K562 (cell line): Measurements from ENCODE around the gene ZNF689. TPM values are rescaled to one million over a fixed set of nuclear protein-coding genes. Genes with fewer than 3 reads are reported as not detected.
A peak's percentile ranks its signal among the peaks of the same experiment; 100 is the strongest.

Source experiments
- CBX5 ChIP-seq: IDR thresholded peaks from 2 replicates; pipeline ENCODE4 v1.6.1; 2014; ENCODE audit warnings: low read depth, borderline replicate concordance
- COPS2 ChIP-seq: fragments of 450-650 bp; conservative IDR thresholded peaks from 2 replicates; pipeline ENCODE4 v1.6.1; 2016; ENCODE audit warnings: mild to moderate bottlenecking, moderate library complexity
- EGR1 ChIP-seq: fragments of 450-650 bp; conservative IDR thresholded peaks from 2 replicates; pipeline ENCODE4 v1.6.1; 2017; ENCODE audit warnings: mild to moderate bottlenecking
- ELK3 ChIP-seq: fragments of 450-650 bp; formaldehyde crosslinking; IDR thresholded peaks from 2 replicates; pipeline ENCODE4 v1.4.0; 2020; ENCODE audit warnings: mild to moderate bottlenecking
- FOXK1 ChIP-seq: sonication (generic); formaldehyde crosslinking; IDR thresholded peaks from 2 replicates; pipeline ENCODE4 v1.8.0; 2022; ENCODE audit warnings: missing genetic modification reagents, mild to moderate bottlenecking, borderline replicate concordance
- NFE2 ChIP-seq: IDR thresholded peaks from 2 replicates; pipeline ENCODE4 v1.6.1; 2014; ENCODE audit warnings: antibody characterized with exemption, low read depth
- NR2F6 ChIP-seq: fragments of 450-650 bp; formaldehyde crosslinking; IDR thresholded peaks from 2 replicates; pipeline ENCODE4 v1.4.0; 2020; ENCODE audit warnings: mild to moderate bottlenecking
- PCBP2 ChIP-seq: fragments of 200-400 bp; formaldehyde crosslinking; IDR thresholded peaks from 2 replicates; pipeline ENCODE4 v1.6.1; 2018; ENCODE audit warnings: low read length, low read depth, mild to moderate bottlenecking, moderate library complexity; ENCODE audit not compliant: poor library complexity, severe bottlenecking
- PYGO2 ChIP-seq: fragments of 450-650 bp; IDR thresholded peaks from 2 replicates; pipeline ENCODE4 v1.6.1; 2016; ENCODE audit warnings: mild to moderate bottlenecking, missing genetic modification characterization, moderate library complexity, missing compliant biosample characterization
- RBM17 ChIP-seq: fragments of 200-400 bp; formaldehyde crosslinking; IDR thresholded peaks from 2 replicates; pipeline ENCODE4 v1.6.1; 2017; ENCODE audit warnings: low read depth, mild to moderate bottlenecking, low read length, borderline replicate concordance
- SIN3B ChIP-seq: fragments of 450-650 bp; IDR thresholded peaks from 2 replicates; pipeline ENCODE4 v1.6.1; 2017; ENCODE audit warnings: low read depth, mild to moderate bottlenecking, moderate library complexity
- TOE1 ChIP-seq, 2 experiments: fragments of 450-650 bp in 1 of 2; sonication (generic) in 1 of 2; formaldehyde crosslinking in 1 of 2; IDR thresholded peaks; 2 replicates each; pipeline versions ENCODE4 v1.7.1 to v1.8.0; 2016 to 2022; ENCODE audit warnings: borderline replicate concordance in 2 of 2, mild to moderate bottlenecking in 2 of 2, antibody characterized with exemption in 1 of 2, inconsistent platforms in 1 of 2, low read depth in 1 of 2, missing genetic modification reagents in 1 of 2, moderate library complexity in 1 of 2
- XRCC4 ChIP-seq: IDR thresholded peaks from one replicate; pipeline ENCODE4 v1.6.1; 2011; ENCODE audit not compliant: insufficient read depth, insufficient read length; ENCODE audit errors: extremely low read depth
- YY1 ChIP-seq, 3 experiments: IDR thresholded peaks; 2 replicates each; pipeline ENCODE4 v1.6.1; 2011; ENCODE audit warnings: low read length in 2 of 3, mild to moderate bottlenecking in 2 of 3, moderate library complexity in 2 of 3, borderline replicate concordance in 1 of 3, control low read depth in 1 of 3, low read depth in 1 of 3; ENCODE audit not compliant: insufficient read depth in 3 of 3, insufficient replicate concordance in 2 of 3, control insufficient read depth in 1 of 3, insufficient read length in 1 of 3; ENCODE audit errors: extremely low read depth in 1 of 3
- ZNF143 ChIP-seq: sonication (generic); formaldehyde crosslinking; IDR thresholded peaks from 2 replicates; pipeline ENCODE4 v1.9.0; 2022; ENCODE audit warnings: mild to moderate bottlenecking, missing genetic modification reagents
- ZNF212 ChIP-seq: fragments of 450-650 bp; formaldehyde crosslinking; IDR thresholded peaks from 2 replicates; pipeline ENCODE4 v1.4.0; 2020; ENCODE audit warnings: mild to moderate bottlenecking
- ZNF407 ChIP-seq: fragments of 450-650 bp; IDR thresholded peaks from 2 replicates; pipeline ENCODE4 v1.6.1; 2016; ENCODE audit warnings: low read depth
- ZNF408 ChIP-seq: fragments of 250-450 bp; sonication (Bioruptor Pico); IDR thresholded peaks from 2 replicates; pipeline ENCODE4 v1.4.0; 2020; ENCODE audit warnings: low read depth, mild to moderate bottlenecking, moderate library complexity
- polyA plus RNA-seq, 8 experiments: library from polyadenylated mRNA; depleted of rRNA in 4 of 8; stranded (reverse) in 5 of 8; unstranded in 3 of 8; fragments of >200 nt; fragmentation: Nextera tagmentation in 2 of 8; fragmentation: Illumina TruSeq in 1 of 8; extraction: Ambion mirVana in 2 of 8; extraction: Trizol in 1 of 8; gene quantifications; 2 replicates each; pipeline versions ENCODE4 v1.2.1 to v1.2.3, GENCODE V29; 2011 to 2014; ENCODE audit warnings: inconsistent platforms in 1 of 8, missing spikeins in 1 of 8
- total RNA-seq, 7 experiments: library from RNA; depleted of rRNA in 6 of 7; stranded (reverse); fragments of >200 nt in 6 of 7; fragmentation: Illumina TruSeq in 2 of 7; extraction: Trizol in 2 of 7; gene quantifications; 2 replicates each; pipeline versions ENCODE4 v1.2.1 to v1.2.3, GENCODE V29; 2011 to 2021; ENCODE audit warnings: low replicate concordance in 1 of 7

The ZNF689 gene
- total and polyA plus RNA-seq, 9 of the 15 experiments (the other 6 are each of a cell fraction or from before 2014, with no cell fraction given): 5.4 to 15.4 (median 10.8) TPM

GRCh38 chr16:30651124-30652004 is 41.2 kb upstream of the ZNF689 start (continued):
- peak; percentile 70 for TF ChIP-seq ZNF407
- no peak for TF ChIP-seq CBX5
- TF ChIP-seq PCBP2: no peak
- TF ChIP-seq TOE1 (IDR thresholded peaks at IDR 0.05; ENCODE audit: borderline replicate concordance): no peak
- no peak for TF ChIP-seq TOE1 (CRISPR knock-in tag; IDR thresholded peaks at IDR 0.05; ENCODE audit: borderline replicate concordance, low read depth)
- no peak for TF ChIP-seq SIN3B
- no peak for TF ChIP-seq ZNF143
- TF ChIP-seq FOXK1: no peak; the same call in 1 of the 2 replicates
- TF ChIP-seq ELK3: no peak
- no peak for TF ChIP-seq ZNF212
- peak in 2 of 3 experiments; percentile 74 to 82 for TF ChIP-seq YY1 (IDR thresholded peaks at IDR 0.05; ENCODE audit: borderline replicate concordance in 1 of 3, control insufficient read depth in 1 of 3, extremely low read depth in 1 of 3, insufficient read depth in 3 of 3, insufficient read length in 1 of 3, insufficient replicate concordance in 2 of 3, low read depth in 1 of 3, low read length in 2 of 3)
- no peak for TF ChIP-seq ZNF408 (CRISPR knock-in tag)
- no peak for TF ChIP-seq NR2F6 (CRISPR knock-in tag)
- TF ChIP-seq COPS2: no peak
- no peak for TF ChIP-seq PYGO2 (tag)
- no peak for TF ChIP-seq NFE2
- no peak for TF ChIP-seq EGR1
- no peak for TF ChIP-seq XRCC4
- TF ChIP-seq RBM17: no peak
